WTC11 (cell line): ENCODE measurements around the gene OLFM1. TPM values are rescaled to one million over a fixed set of nuclear protein-coding genes. Genes with fewer than 3 reads are reported as not detected.
A peak's percentile ranks its signal among the peaks of the same experiment; 100 is the strongest.

Experiments used
- ATAC-seq: fragments of 200-7000 bp; cut with Tn5 transposase; 2 replicates; pipeline ENCODE4 v1.10.0; 2021; ENCODE audit warnings: mild to moderate bottlenecking, moderate library complexity
- CTCF ChIA-PET: fragments of 300-600 bp; sonication (Branson Sonifier 250); formaldehyde crosslinking; loops from one replicate; lab custom pipeline; 2021; ENCODE audit warnings: antibody characterized with exemption; lab: Charles Lee
- POLR2A ChIA-PET: fragments of 350-600 bp; sonication (Branson Sonifier 250); formaldehyde crosslinking; loops from one replicate; lab custom pipeline; 2021; ENCODE audit warnings: antibody characterized with exemption; lab: Charles Lee
- DNase-seq: peaks from one replicate; pipeline ENCODE4 v3.0.0; 2021; ENCODE audit warnings: low spot score
- H3K27ac Mint-ChIP-seq: 2 replicates; pipeline ENCODE4 v1.8.0; 2021; ENCODE audit warnings: mixed read lengths
- H3K27me3 Mint-ChIP-seq: 2 replicates; pipeline ENCODE4 v1.8.0; 2021; ENCODE audit warnings: low read depth, mild to moderate bottlenecking, moderate library complexity, mixed read lengths
- H3K36me3 Mint-ChIP-seq: 2 replicates; pipeline ENCODE4 v1.8.0; 2021; ENCODE audit warnings: mixed read lengths
- H3K4me1 Mint-ChIP-seq: 2 replicates; pipeline ENCODE4 v1.8.0; 2022; ENCODE audit warnings: mixed read lengths
- H3K4me3 Mint-ChIP-seq: 2 replicates; pipeline ENCODE4 v1.8.0; 2021; ENCODE audit warnings: mild to moderate bottlenecking, moderate library complexity, mixed read lengths
- H3K9me3 Mint-ChIP-seq: 2 replicates; pipeline ENCODE4 v1.8.0; 2021; ENCODE audit warnings: mixed read lengths
- AR ChIP-seq: fragments of 250-450 bp; sonication (Bioruptor Pico); IDR thresholded peaks from 2 replicates; pipeline ENCODE4 v1.9.0; 2021; ENCODE audit warnings: mild to moderate bottlenecking
- ARID4B ChIP-seq: sonication (generic); formaldehyde crosslinking; IDR thresholded peaks from 2 replicates; pipeline ENCODE4 v1.8.0; 2023; ENCODE audit warnings: missing genetic modification reagents, mild to moderate bottlenecking, borderline replicate concordance
- CDX4 ChIP-seq: fragments of 250-450 bp; sonication (Bioruptor Pico); IDR thresholded peaks from 2 replicates; pipeline ENCODE4 v1.9.0; 2021; ENCODE audit warnings: moderate library complexity, mild to moderate bottlenecking, inconsistent platforms, borderline replicate concordance
- E2F5 ChIP-seq: sonication (generic); formaldehyde crosslinking; IDR thresholded peaks from 2 replicates; pipeline ENCODE4 v1.8.1; 2022; ENCODE audit warnings: mild to moderate bottlenecking, moderate library complexity, missing genetic modification reagents
- ELF4 ChIP-seq: sonication (generic); formaldehyde crosslinking; IDR thresholded peaks from 2 replicates; pipeline ENCODE4 v1.8.1; 2022; ENCODE audit warnings: low read depth, mild to moderate bottlenecking, moderate library complexity, missing genetic modification reagents
- ERG ChIP-seq: fragments of 250-450 bp; sonication (Bioruptor Pico); IDR thresholded peaks from 2 replicates; pipeline ENCODE4 v1.8.0; 2021; ENCODE audit warnings: mild to moderate bottlenecking
- ETV6 ChIP-seq: sonication (generic); formaldehyde crosslinking; IDR thresholded peaks from 2 replicates; pipeline ENCODE4 v1.8.1; 2022; ENCODE audit warnings: mild to moderate bottlenecking, missing genetic modification reagents
- IRF2 ChIP-seq: sonication (generic); formaldehyde crosslinking; IDR thresholded peaks from 2 replicates; pipeline ENCODE4 v1.8.0; 2022; ENCODE audit warnings: low read depth, missing genetic modification reagents, borderline replicate concordance
- PRRX2 ChIP-seq: fragments of 250-450 bp; sonication (Bioruptor Pico); IDR thresholded peaks from 2 replicates; pipeline ENCODE4 v1.8.0; 2021; ENCODE audit warnings: mild to moderate bottlenecking
- SP1 ChIP-seq: sonication (generic); formaldehyde crosslinking; conservative IDR thresholded peaks from 2 replicates; pipeline ENCODE4 v1.8.1; 2022; ENCODE audit warnings: missing genetic modification reagents
- TCF7 ChIP-seq: sonication (generic); formaldehyde crosslinking; IDR thresholded peaks from 2 replicates; pipeline ENCODE4 v1.8.0; 2022; ENCODE audit warnings: mild to moderate bottlenecking, low read depth, missing genetic modification reagents, moderate library complexity
- USF1 ChIP-seq: sonication (generic); formaldehyde crosslinking; IDR thresholded peaks from 2 replicates; pipeline ENCODE4 v1.8.0; 2022; ENCODE audit warnings: mild to moderate bottlenecking, missing genetic modification reagents
- ZNF263 ChIP-seq: sonication (generic); formaldehyde crosslinking; IDR thresholded peaks from 2 replicates; pipeline ENCODE4 v1.8.1; 2022; ENCODE audit warnings: low read depth, mild to moderate bottlenecking, moderate library complexity, missing genetic modification reagents
- ZNF317 ChIP-seq: sonication (generic); formaldehyde crosslinking; IDR thresholded peaks from 2 replicates; pipeline ENCODE4 v1.8.1; 2023; ENCODE audit warnings: low read depth, mild to moderate bottlenecking, moderate library complexity, missing genetic modification reagents, borderline replicate concordance
- ZNF423 ChIP-seq: fragments of 250-450 bp; sonication (Bioruptor Pico); IDR thresholded peaks from 2 replicates; pipeline ENCODE4 v2.1.2; 2022; ENCODE audit warnings: mild to moderate bottlenecking, moderate library complexity
- total RNA-seq: library from RNA; stranded (reverse); gene quantifications from 3 replicates; pipeline ENCODE4 v1.2.3, GENCODE V29; 2021

Gene OLFM1
- total RNA-seq, 1 experiment from 2014 or later, result 37.6 TPM

- Mint-ChIP-seq H3K27ac (0 out of 2 replicates have a peak overlapping the region, but pooled peaks have one; percentile 5), H3K9me3 (peaks cover 22% of the 10 kb centered on the region), H3K4me1 (peaks cover 13% of the 10 kb centered on the region), H3K36me3 (peaks cover 9% of the 10 kb centered on the region), H3K27me3 (no peaks in the 10 kb centered on the region; the same call in 1 of the 2 replicates), H3K4me3 (no peak overlapping the region)
- no peak for TF ChIP-seq E2F5 (CRISPR knock-in tag)
- TF ChIP-seq ETV6 (CRISPR knock-in tag), result no peak
- TF ChIP-seq AR, result no peak
- no peak for TF ChIP-seq ARID4B (CRISPR knock-in tag)
- no peak for TF ChIP-seq CDX4
- no peak for TF ChIP-seq ERG (CRISPR knock-in tag)
- TF ChIP-seq USF1, result no peak
- no peak for TF ChIP-seq ZNF263
- no peak for TF ChIP-seq TCF7 (CRISPR knock-in tag)
- TF ChIP-seq SP1 (CRISPR knock-in tag), result no peak
- no peak for TF ChIP-seq ELF4 (CRISPR knock-in tag)
- no peak for TF ChIP-seq PRRX2 (CRISPR knock-in tag)
- TF ChIP-seq ZNF317 (CRISPR knock-in tag), result no peak
- no peak for TF ChIP-seq ZNF423 (CRISPR knock-in tag)
- TF ChIP-seq IRF2 (CRISPR knock-in tag), result no peak
- no peak for DNase-seq
- CTCF ChIA-PET, result no interaction called here
- ATAC-seq, result no peak
- POLR2A ChIA-PET, result no interaction called here
Measured at GRCh38 chr9:135154050-135154615, 66.7 kb downstream of the OLFM1 start.
